ENCODE results near the gene EHBP1.

EHBP1 gene

GRCh38 chr2:62817995-62818713 is 112.6 kb downstream of the EHBP1 start:
- DNase-seq (ENCODE audit: low read depth in 3 of 3), result no peak

DNA sequence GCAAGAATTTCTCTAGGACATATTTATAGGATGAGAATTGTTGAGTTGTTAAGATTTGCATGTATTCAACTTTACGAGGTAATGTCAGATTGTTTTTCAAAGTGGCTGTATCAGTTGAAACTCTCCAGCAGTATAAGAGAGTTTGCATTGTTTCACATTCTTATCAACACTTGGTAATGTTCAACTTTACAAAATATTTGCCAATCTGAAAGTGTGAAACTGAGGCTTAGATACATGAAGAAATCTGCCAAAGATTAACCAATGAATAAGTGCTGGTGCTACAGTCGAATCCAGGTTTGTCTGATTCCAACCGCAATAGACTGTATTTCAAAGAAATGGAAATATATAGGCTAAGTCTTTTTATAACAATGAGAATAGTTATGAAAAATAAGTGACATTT is 117.0 kb downstream of the EHBP1 start:
- DNase-seq (ENCODE audit: low read depth in 3 of 3), result no peak

DNA sequence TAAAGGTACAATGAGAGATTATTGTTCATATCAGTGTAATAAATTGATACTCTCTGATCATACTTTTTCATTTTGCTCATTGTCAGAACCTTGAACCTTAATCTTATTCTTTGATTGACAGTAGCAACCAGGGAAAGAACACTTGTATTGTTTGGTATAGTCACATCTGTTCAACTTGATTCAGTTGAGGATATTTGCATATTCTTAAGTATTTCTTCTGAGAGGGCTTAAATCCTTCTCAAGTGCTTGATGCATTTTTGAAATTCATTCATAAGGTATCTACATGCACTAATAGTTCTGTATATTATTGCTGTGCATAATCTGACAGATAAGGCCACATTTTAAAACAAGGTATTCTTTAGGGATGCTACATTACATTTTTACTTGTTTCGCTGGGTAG is 118.9 kb downstream of the EHBP1 start:
- no peak for DNase-seq (ENCODE audit: low read depth in 3 of 3)

- DNase-seq (ENCODE audit: low read depth in 3 of 3), result no peak
These were observed 120.6 kb downstream of the EHBP1 start for GRCh38 chr2:62826141-62826540.

DNA sequence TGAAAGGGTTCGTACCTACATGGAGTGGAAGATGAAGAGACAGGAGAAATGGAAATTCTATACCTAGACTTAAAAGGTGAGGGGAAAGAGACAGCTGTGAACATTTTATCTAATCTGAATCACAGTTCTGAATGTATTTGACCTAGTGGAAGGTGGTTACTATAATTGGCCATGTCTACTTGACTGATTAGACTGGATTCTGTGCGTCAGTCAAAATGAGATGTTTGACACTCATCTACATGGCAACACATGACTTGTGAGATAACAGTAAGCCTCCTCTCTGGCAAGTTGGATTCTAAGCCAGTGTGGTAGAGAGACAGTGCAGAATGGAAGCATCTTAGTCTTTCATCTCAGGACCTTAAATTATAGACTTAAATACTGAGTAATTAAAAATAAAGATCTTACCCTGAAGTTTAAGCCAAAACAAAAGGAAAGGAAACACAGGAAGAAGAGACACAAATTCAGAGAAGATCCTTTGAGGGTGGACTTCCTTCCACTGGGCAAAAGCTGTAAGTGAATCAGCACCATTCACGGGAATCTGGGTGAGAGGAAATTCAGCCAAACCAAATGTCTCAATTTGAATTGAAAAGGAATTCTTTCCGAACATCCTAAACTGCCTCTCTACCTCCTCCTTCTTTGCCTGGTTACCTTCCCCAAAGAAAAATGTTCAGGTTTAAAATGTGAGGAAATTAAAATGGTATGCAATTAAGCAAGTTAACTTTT is 121.6 kb downstream of the EHBP1 start:
- DNase-seq (ENCODE audit: low read depth in 3 of 3), result no peak

GRCh38 chr2:62831729-62832128 is 126.2 kb downstream of the EHBP1 start:
- no peak for DNase-seq (ENCODE audit: low read depth in 3 of 3)

DNA sequence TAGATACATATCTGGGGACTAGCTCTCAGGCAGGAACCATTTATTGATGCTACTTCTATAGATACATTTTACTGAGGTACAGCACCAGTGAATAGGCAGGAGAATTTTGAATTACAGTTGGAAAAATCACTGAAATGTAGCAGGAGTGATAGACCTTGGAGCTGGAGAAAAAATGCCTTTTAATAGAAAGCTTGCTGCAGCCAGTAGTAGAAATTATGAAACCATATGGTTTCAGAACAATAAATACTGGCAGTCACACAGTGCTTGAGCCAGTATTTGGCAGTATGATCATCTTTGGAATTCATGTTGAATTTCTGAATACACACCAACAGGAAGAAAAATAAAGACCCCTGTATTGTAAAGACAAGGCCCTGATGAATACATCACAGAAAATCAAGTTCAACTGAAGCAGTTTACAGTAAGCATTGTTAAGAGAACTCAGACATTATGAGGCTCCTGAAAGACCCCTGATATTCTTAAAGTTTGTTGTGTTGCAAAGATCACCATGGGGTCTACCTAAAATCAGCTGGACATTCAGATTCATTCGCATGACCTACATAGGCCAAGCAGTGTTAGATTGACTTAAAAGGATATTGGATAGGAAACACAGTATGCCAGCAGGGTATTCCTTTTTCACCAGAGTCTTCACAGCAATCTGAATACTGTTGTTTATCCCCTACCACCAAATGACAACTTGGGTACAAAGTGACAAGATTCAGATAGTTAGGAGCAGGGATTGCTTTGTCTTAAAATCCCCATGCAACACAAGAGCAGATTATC is 139.0 kb downstream of the EHBP1 start:
- DNase-seq (ENCODE audit: low read depth in 3 of 3), result no peak

DNA sequence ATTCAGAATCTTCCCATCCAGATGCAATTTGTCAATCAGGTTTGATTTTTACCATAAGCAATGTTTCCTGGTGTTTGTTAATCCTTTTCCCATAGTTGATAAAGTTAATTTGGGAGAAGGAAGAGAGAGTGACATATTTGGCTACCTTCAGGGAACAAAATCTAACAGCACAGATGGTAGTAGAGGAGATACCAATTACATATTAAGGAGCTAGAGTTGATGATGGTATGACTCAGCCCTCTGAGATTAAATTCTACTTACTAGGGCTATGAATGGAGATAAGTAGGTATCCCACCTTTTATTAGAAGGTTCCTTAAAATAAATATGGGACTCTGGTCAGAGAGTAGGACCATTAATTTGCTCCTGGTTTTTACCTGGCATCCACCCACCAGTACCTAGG is 139.7 kb downstream of the EHBP1 start:
- no peak for DNase-seq (ENCODE audit: low read depth in 3 of 3)

GRCh38 chr2:62852254-62852653 is 146.7 kb downstream of the EHBP1 start:
- DNase-seq (ENCODE audit: low read depth in 3 of 3), result no peak

- no peak for DNase-seq (ENCODE audit: low read depth in 3 of 3)
These were observed 149.3 kb downstream of the EHBP1 start for GRCh38 chr2:62854600-62855514.

GRCh38 chr2:62856228-62857040 is 150.9 kb downstream of the EHBP1 start:
- no peak for DNase-seq (ENCODE audit: low read depth in 3 of 3)

DNA sequence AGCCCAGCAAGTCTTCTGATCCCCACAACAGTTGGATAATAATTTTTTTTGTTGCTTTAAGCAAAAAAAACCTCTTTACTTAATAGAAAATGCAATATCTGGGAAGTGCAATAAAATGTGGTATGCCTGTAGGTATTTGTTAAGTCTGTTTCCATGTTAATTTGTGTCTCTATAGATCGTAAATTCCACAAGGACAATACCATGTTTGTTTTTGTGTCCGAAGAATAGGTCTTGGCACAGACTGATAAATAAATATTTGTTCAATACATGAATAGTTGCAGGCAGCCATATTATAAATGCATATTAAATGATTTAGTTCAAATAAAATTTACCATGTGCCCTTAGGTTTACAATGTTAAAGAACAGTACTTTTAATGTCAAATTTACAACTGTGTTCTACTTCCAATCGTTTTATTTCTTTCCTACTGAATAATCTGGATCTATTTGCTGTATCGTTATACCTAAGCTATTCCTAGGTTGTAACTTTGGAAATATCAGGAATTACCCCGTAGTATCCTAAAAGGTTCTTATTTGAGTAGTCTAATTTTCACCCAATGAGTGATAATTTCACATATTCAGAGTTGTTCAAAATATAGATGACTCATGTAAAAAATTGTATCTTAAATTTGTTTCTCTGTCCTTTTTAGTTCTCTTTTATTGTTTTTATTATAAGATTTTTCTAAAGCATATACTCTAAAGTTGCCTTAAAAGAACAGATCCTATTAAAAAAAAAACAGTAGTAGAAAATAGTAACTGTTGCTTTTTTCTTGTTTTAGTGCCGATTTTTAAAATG is 151.8 kb downstream of the EHBP1 start:
- no peak for DNase-seq (ENCODE audit: low read depth in 3 of 3)

GRCh38 chr2:62858231-62858832 is 152.8 kb downstream of the EHBP1 start:
- no peak for DNase-seq (ENCODE audit: low read depth in 3 of 3)

GRCh38 chr2:62868947-62869346 is 163.4 kb downstream of the EHBP1 start:
- no peak for DNase-seq (ENCODE audit: low read depth in 3 of 3)

DNA sequence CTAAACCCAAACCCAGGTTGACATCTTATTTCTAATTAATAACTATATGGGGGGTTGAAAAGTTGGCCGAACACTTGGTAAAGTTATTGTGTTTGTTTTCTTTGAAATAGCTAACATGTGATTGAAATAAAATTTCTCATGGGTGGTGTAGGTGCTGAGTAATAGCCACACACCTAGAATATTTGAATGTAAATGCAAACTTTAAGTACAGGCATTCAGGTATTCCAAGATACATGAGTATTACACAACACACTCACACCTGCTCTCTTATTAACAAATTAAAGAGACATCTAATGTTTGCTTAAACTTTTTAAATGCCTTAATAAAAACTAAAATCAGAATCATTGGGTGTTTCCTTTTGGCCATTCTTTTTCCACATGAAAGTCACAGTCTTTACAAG is 165.5 kb downstream of the EHBP1 start:
- no peak for DNase-seq (ENCODE audit: low read depth in 3 of 3)

DNA sequence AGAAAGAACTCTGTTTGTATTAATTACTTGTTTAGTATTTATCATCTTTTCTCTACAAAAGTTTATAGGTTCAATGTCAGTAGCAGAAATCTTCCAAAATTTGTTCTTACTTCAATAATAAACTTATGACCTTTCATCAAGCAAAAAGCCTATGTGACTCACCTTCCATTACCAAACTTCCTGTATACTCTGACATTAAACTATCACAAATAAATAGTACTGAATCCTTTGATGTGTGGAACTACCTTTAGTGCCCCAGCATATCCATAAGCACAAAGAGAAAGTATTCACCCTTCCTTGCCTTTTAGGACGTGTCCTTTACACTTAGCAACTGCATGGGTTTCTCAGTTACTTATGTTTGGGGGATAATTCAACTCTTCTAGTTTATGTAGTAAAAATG is 166.0 kb downstream of the EHBP1 start:
- no peak for DNase-seq (ENCODE audit: low read depth in 3 of 3)

DNA sequence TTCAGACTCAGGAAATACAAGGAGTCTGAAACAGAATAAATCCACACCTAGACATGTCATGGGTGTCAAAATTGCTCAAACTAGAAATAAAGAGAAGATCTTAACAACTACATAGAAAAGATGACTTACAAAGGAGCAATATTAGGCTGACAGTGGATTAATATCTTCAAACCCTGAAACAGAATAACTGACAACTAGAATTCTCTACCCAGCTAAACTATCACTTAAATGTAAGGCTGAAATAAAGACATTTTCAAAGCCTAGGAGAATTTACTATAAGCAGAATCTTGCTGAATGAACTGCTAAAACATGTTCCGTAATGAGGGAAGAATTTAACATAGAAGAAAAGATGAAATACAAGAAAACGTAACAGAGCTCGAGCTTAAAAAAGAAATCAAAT is 168.1 kb downstream of the EHBP1 start:
- no peak for DNase-seq (ENCODE audit: low read depth in 3 of 3)

DNA sequence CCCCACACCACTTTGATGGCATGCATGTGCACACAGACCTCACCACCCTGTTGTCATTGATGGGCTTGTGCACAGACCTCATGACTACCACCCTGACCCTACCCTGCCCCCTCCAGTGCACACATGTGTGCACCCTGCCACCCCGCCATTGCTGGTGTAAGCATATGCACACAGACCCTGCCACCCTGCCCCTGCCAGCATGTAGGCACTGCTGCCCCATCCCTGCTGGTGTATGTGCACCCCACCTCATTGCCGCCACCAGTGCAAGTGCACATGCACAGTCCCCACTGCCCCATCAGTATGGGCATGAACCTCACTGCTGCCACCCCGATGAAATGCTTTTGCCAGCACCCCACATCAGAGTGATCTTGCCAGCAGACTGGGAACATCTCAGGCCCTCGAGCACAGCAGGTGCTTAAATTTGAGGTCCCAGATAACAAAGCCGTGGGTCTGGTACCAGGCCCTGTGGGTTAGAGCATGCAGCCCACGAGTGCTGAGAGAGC is 169.4 kb downstream of the EHBP1 start:
- no peak for DNase-seq (ENCODE audit: low read depth in 3 of 3)

DNA sequence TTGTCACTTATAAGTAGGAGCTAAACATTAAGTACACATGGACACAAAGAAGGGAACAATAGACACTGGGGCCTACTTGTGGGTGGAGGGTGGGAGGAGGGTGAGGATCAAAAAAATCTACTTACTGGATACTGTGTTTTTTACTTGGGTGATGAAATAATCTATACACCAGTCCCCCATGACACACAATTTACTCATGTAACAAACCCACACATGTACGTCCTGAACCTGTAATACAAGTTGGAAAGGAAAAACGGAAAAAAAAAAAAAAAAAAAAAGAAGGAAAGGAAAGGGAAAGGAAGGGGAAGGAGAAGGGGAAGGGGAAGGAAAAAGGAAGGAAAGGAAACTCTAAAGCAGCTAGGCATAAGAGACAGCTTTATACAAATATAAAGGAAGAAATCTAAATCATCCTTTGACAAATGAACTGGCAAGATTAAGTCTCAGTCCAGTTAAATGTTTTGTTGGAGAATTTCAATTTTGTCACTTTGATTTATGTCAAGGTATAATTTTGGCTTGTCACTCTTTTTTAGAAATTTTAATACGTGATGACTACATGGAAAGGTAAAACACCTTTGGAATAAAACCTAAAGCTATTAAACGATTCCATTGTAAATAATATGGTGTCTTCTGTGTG is 175.8 kb downstream of the EHBP1 start:
- no peak for DNase-seq (ENCODE audit: low read depth in 3 of 3)

All from stimulated activated CD4-positive, alpha-beta T cell treated with anti-CD3 and anti-CD28 coated beads, TNF-alpha, amount 100 ng/mL, for 48 hours (primary cell).